Activated T-helper 1 cell treated with anti-CD3 and anti-CD28 coated beads, Interleukin-12 subunit alpha, Interleukin-12 subunit beta, Interleukin-2, Interleukin-4 antibody, amounts not matched to agents 30 ng/mL and 10 ng/mL and 1 ng/mL, durations not matched to agents 14 hours and 24 hours and 36 hours (primary cell): Measurements from ENCODE around the gene PRKCQ. TPM values are rescaled to one million over a fixed set of nuclear protein-coding genes. Genes with fewer than 3 reads are reported as not detected.
A peak's percentile ranks its signal among the peaks of the same experiment; 100 is the strongest.

ENCODE experiments used
- DNase-seq: peaks from one replicate; pipeline ENCODE4 v3.0.0; 2021; ENCODE audit warnings: low spot score
- H3K27ac Mint-ChIP-seq: one replicate; pipeline ENCODE4 v1.8.0; 2021; ENCODE audit warnings: mild to moderate bottlenecking, mixed read lengths
- H3K27me3 Mint-ChIP-seq: one replicate; pipeline ENCODE4 v1.8.0; 2022; ENCODE audit warnings: mild to moderate bottlenecking, moderate library complexity, mixed read lengths; ENCODE audit not compliant: insufficient read depth
- H3K36me3 Mint-ChIP-seq: one replicate; pipeline ENCODE4 v1.8.0; 2021; ENCODE audit warnings: low read depth, mixed read lengths
- H3K4me1 Mint-ChIP-seq: one replicate; pipeline ENCODE4 v1.8.0; 2021; ENCODE audit warnings: low read depth, mixed read lengths
- H3K4me3 Mint-ChIP-seq: one replicate; pipeline ENCODE4 v1.8.0; 2021; ENCODE audit warnings: mild to moderate bottlenecking, moderate library complexity, mixed read lengths
- H3K9me3 Mint-ChIP-seq: one replicate; pipeline ENCODE4 v1.8.0; 2021; ENCODE audit warnings: mixed read lengths
- intact Hi-C: fragments of 100-400 bp; cut with micrococcal nuclease; formaldehyde crosslinking; loops from one replicate; pipeline ENCODE4 v1.15.1; 2024
- total RNA-seq: library from RNA; stranded (reverse); gene quantifications from 2 replicates; pipeline ENCODE4 v1.2.3, GENCODE V29; 2022

The PRKCQ gene
- total RNA-seq, 1 donor from 2014 or later = 45.9 TPM

DNA sequence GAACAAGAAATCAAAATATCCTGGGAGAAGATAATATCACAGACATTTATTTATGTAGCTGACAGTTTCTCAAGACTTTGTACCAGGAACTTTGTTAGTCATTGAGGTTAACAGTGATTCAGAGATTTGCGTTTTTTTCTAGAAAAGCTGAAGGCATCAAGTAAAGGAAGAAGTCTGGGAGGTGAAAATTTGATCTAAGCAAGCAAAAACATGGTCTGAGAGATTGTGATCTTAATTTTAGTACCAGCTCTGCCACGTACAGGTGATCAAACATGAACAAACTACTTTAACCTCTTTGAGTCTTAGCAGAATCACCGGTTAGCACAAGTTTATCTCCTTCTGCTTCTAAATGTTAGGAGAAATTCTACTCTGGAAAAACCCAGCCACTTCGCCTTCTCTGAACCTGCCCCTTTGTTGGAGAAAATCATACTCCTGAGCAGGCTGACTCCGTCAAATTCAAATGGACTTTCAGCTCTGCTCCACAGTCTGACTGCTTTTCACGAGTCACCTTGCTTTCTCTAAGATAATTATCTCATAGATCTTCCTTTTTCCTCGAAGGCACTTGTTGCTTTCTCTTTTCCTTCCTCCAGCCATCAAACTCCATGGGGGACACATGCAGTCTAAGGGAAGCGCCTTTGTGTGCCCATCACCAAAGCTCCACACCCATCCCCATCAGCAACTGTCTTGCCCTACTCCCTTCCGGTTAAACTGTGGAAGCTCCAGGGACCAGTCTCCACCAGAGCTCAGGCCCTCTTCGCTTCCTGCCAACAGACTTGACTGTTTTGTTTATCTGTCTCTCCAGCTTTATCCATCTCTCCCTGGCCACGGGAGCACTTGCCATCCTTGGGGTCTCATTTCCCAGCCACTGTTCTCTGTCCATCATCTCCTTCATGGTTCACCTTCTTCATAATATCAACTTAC is 86.3 kb downstream of the PRKCQ start:
- no peak for DNase-seq
- no peak overlapping the region for H3K27ac Mint-ChIP-seq
- intact Hi-C loops = loop anchor here (1.0 to 10.0 kb wide), 9 partner anchors 12 to 439 kb away; no protein-coding TSS in a partner anchor
- H3K27me3 Mint-ChIP-seq = no peaks in the 10 kb centered on the region
- H3K9me3 Mint-ChIP-seq = peaks cover 4% of the 10 kb centered on the region
- H3K4me1 Mint-ChIP-seq = peaks cover 14% of the 10 kb centered on the region
- peaks cover 47% of the 10 kb centered on the region for H3K36me3 Mint-ChIP-seq
- H3K4me3 Mint-ChIP-seq = no peak overlapping the region

DNA sequence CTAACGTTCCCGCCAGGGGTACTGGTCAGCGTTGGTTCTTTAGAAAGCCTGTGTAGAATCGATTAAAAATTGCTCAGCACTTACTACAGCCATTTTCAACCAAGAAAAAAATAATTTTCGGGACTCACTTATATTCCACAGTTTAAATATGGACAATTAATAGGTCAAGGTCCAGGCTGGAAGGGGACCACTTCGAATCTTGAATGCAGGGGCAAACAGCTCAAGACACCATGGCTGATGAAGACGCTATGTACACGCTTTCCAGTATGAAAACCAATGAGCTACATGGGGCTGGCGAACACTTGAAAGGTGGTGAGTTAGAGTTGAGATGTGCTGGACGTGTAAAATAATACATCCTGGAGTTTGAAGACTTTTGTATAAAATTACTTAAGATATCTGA is 87.2 kb downstream of the PRKCQ start:
- Mint-ChIP-seq H3K27me3 (no peaks in the 10 kb centered on the region), H3K27ac (no peak overlapping the region), H3K4me1 (peaks cover 5% of the 10 kb centered on the region), H3K36me3 (peaks cover 42% of the 10 kb centered on the region), H3K9me3 (no peaks in the 10 kb centered on the region), H3K4me3 (peak overlapping the region; percentile 2)
- no peak for DNase-seq
- intact Hi-C loops = loop anchor here (1.0 to 10.0 kb wide), 6 partner anchors 12 to 438 kb away; no protein-coding TSS in a partner anchor

DNA sequence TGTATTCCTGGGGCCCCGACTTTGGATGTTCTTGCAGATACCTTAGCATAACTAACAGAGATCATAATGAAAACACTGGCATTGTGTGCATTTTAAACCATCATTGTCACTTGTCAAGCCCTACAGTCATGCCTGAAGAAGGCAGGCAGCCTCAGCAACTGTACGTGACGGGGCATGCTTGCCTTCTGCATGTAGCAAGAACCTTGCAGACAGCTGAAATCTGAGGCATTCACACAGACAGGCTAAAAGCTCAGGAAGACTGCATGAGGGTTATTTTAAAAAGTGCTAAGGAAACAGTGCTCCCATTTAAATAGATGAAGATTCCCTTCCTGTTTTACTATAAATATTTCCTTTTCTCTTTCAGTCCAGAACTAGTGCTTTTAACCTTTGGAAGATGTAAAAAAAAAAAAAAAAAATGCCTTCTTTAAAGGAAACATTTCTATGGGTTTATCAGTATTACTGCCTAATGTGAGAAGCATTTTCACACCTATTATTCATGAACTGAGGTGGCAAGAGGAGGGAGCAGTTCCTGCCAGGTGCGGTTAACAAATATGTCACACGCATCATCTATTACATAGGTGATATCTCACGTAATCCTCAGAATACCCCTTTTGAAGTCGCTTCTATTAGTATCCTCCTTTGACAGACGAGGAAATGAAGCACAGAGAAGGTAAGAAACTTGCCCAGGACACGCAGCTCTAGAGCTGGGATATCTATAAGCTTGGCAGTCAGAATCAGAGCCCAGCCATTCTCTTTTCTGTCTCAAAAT is 88.1 kb downstream of the PRKCQ start:
- Mint-ChIP-seq H3K36me3 (peaks cover 44% of the 10 kb centered on the region), H3K27me3 (no peaks in the 10 kb centered on the region), H3K9me3 (no peaks in the 10 kb centered on the region), H3K27ac (peak overlapping the region; percentile 78), H3K4me3 (peak overlapping the region; percentile 53), H3K4me1 (peaks cover 7% of the 10 kb centered on the region)
- intact Hi-C loops = loop anchor here (2.0 to 10.0 kb wide), 2 partner anchors 175 to 437 kb away; no protein-coding TSS in a partner anchor
- no peak for DNase-seq

DNA sequence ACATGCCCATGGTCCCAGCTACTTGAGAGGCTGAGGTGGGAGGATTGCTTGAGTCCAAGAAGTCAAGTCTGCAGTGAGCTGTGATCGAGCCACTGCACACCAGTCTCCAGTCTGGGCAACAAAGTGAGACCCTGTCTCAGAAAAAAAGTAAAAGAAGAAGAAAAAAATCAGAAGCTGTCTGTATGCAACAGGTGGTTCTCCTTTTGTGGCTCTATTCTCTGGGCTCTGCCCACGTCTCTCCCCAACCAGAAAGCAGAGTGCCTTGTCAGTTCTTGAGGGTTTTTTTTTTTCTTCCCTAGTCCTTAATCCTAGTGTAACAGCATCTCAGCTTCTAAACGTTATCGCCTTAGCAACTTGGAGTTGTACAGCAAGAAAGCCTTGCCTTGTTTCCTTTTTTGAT is 89.5 kb downstream of the PRKCQ start:
- Mint-ChIP-seq H3K4me1 (peaks cover 21% of the 10 kb centered on the region), H3K36me3 (peaks cover 56% of the 10 kb centered on the region), H3K27ac (peak overlapping the region; percentile 21), H3K4me3 (no peak overlapping the region), H3K9me3 (no peaks in the 10 kb centered on the region), H3K27me3 (no peaks in the 10 kb centered on the region)
- DNase-seq = no peak
- intact Hi-C loops = loop anchor here (10.0 kb wide), 1 partner anchor 436 kb away; no protein-coding TSS in a partner anchor

DNA sequence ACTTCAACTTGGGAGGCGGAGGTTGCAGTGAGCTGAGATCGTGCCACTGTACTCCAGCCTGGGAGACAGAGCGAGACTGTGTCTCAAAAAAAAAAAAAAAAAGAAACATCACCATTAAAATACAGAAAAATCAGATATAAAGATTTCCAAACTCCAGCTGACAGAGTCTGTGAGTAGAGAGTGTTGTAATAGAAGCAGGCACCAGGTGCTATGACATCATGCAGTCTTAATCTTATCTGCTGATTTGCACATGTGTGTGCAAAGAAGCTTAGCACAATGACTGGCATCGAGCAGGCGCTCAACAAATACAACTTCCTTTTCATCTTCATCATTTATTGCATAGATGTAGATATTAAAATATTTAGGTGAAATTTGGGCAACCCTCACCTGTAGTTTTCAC is 92.2 kb downstream of the PRKCQ start:
- intact Hi-C loops = no loop called here
- peaks cover 6% of the 10 kb centered on the region for H3K9me3 Mint-ChIP-seq
- no peak overlapping the region for H3K4me3 Mint-ChIP-seq
- DNase-seq = no peak
- H3K27ac Mint-ChIP-seq = no peak overlapping the region
- no peaks in the 10 kb centered on the region for H3K27me3 Mint-ChIP-seq
- H3K4me1 Mint-ChIP-seq = peaks cover 48% of the 10 kb centered on the region
- peaks cover 81% of the 10 kb centered on the region for H3K36me3 Mint-ChIP-seq

DNA sequence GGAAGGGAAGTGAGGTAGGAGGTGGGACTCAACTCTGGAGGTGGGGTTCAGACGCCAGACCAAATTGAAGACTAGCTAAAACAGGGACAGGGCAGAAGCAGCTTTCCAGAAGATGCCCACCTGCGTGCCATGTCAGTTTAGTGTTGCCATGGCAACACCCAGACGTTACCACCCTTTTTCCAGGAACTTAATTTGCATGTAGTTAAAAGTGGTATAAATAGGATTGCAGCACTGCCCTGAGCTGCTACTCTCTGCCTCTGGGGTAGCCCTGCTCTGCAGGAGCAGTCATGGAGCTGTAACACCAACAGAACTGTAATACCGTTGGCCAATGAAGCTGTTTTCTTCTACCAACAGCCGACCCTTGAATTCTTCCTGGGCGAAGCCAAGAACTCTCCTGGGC is 93.8 kb downstream of the PRKCQ start:
- Mint-ChIP-seq H3K36me3 (peaks cover 88% of the 10 kb centered on the region), H3K27ac (no peak overlapping the region), H3K4me1 (peaks cover 60% of the 10 kb centered on the region)

DNA sequence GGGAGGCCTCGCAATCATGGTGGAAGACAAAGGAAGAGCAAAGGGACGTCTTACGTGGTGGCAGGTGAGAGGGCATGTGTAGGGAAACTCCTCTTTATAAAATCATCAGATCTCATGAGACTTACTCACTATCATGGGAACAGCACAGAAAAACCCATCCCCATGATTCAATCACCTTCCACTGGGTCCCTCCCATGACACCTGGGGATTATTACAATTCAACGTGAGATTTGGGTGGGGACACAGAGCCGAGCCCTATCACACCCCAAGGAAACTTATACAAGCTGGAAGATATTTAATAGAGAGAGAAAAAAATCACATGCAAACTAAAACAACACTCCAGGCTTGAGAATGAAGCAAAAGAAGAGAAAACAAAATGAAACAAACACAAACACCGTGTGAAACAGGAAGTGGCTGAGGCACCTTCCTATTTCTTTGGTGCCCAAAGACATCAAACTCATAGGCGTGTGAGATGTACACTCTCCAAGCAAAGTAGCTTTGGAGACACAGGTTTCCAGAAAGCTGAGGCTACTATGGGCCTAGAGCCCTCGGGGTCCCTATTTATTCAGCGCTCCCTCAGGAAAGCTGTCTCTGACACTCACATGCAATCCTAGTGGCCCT is 97.2 kb downstream of the PRKCQ start:
- intact Hi-C loops = loop anchor here (1.0 kb wide), 1 partner anchor 9 kb away; no protein-coding TSS in a partner anchor
- H3K27me3 Mint-ChIP-seq = no peaks in the 10 kb centered on the region
- peaks cover 75% of the 10 kb centered on the region for H3K4me1 Mint-ChIP-seq
- peaks cover 6% of the 10 kb centered on the region for H3K9me3 Mint-ChIP-seq
- DNase-seq = no peak
- peak overlapping the region; percentile 41 for H3K4me3 Mint-ChIP-seq
- H3K27ac Mint-ChIP-seq = peak overlapping the region; percentile 81
- H3K36me3 Mint-ChIP-seq = peaks cover 84% of the 10 kb centered on the region

More for the DNA sequence above, 93.8 kb downstream of the PRKCQ start:
- H3K27me3 Mint-ChIP-seq = no peaks in the 10 kb centered on the region
- no peak for DNase-seq
- H3K4me3 Mint-ChIP-seq = no peak overlapping the region
- intact Hi-C loops = no loop called here
- H3K9me3 Mint-ChIP-seq = peaks cover 6% of the 10 kb centered on the region

DNA sequence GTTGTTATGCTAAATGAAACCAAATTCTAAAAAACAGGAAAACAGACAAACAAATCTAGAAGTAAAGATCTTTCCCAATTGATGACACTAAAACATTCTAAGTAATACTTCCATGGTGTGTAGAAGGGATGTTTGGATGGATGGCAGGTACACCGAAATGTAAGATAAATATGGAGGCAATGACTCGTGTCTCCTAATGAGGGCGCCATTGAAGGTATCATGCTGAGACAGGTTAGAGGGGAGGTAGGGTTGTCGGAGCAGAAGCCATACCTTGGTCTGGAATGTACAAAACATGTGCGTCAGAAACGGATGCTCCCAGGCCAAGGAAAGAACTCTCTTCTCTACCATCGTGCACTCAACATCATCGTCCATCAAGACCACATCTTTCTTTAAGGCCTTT is 101.4 kb downstream of the PRKCQ start:
- H3K4me3 Mint-ChIP-seq = no peak overlapping the region
- peaks cover 5% of the 10 kb centered on the region for H3K9me3 Mint-ChIP-seq
- H3K36me3 Mint-ChIP-seq = peaks cover 74% of the 10 kb centered on the region
- DNase-seq = no peak
- intact Hi-C loops = no loop called here
- no peaks in the 10 kb centered on the region for H3K27me3 Mint-ChIP-seq
- H3K27ac Mint-ChIP-seq = peak overlapping the region; percentile 8
- H3K4me1 Mint-ChIP-seq = peaks cover 78% of the 10 kb centered on the region

DNA sequence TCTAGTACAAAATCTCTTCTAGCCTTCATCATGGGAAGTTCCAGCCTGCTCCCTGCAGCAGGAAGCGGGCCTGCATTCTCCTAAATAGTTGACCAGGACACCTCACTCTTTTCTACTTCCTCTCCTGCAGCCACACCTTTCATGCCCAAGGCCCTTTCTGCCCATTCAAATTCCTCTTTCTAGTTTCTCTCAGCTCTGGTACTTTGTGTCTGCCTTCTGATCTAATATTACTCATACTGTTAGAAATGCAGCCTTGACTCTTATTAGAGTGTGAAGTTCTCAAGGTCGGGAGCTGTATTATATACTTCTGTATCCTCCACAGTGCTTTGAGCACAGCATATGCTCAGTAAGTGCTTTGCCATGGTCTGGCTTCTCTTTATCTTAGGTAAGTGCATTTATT is 103.1 kb downstream of the PRKCQ start:
- intact Hi-C loops = no loop called here
- H3K27me3 Mint-ChIP-seq = no peaks in the 10 kb centered on the region
- H3K9me3 Mint-ChIP-seq = no peaks in the 10 kb centered on the region
- no peak overlapping the region for H3K27ac Mint-ChIP-seq
- DNase-seq = no peak
- no peak overlapping the region for H3K4me3 Mint-ChIP-seq
- H3K4me1 Mint-ChIP-seq = peaks cover 78% of the 10 kb centered on the region
- H3K36me3 Mint-ChIP-seq = peaks cover 63% of the 10 kb centered on the region

DNA sequence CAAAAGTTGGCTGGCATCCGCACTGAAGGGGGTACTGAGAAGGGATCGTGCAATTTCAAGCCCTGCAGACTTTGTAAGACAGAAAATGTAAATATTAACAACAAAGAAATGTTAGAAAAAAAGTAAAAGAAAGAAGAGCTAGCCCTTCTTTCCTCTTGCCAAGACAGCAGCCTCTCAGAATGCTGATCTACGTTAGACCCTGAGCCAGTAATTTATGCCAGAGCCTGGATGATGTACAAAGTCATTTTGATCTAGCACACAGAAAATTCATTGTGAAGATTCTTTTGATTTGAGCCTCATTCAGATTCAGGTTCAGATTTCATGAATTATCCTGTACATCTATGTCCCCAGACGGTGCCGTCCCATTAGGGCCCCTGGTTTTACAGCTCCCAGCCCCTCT is 105.2 kb downstream of the PRKCQ start:
- Mint-ChIP-seq H3K4me3 (peak overlapping the region; percentile 3), H3K4me1 (peaks cover 86% of the 10 kb centered on the region), H3K9me3 (peaks cover 4% of the 10 kb centered on the region), H3K27me3 (no peaks in the 10 kb centered on the region), H3K36me3 (peaks cover 62% of the 10 kb centered on the region), H3K27ac (peak overlapping the region; percentile 37)
- no peak for DNase-seq
- intact Hi-C loops = loop anchor here (1.0 to 2.0 kb wide), 6 partner anchors 8 to 88 kb away; no protein-coding TSS in a partner anchor

DNA sequence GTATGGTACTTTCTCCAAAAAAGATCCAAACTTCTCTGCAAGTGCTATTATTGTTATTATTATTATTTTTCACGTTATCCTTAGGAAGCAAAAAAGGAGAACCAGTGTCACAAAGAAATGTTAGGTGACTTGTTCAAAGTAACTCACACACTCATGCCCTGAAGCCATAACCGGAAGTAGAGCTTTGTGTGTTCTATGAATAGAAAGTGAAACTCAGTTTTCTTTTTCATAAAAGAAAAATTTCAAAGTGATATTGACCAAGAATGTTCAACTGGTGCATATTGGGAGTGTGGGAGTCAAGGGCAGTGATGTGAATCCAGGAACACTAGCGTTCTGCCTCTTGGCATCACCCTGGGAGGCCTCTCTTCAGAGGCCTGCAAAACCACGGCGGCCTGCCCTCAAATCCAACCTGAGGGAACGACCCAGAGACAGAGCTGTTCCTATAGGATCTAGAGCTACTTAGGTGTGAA is 106.1 kb downstream of the PRKCQ start:
- Mint-ChIP-seq H3K27ac (peak overlapping the region; percentile 97), H3K36me3 (peaks cover 66% of the 10 kb centered on the region), H3K4me3 (peak overlapping the region; percentile 86), H3K27me3 (no peaks in the 10 kb centered on the region), H3K4me1 (peaks cover 89% of the 10 kb centered on the region), H3K9me3 (peaks cover 9% of the 10 kb centered on the region)
- DNase-seq = peak; percentile 44
- intact Hi-C loops = loop anchor here (1.0 to 2.0 kb wide), 12 partner anchors 8 to 192 kb away; partner anchors contain the start of gene PRKCQ

DNA sequence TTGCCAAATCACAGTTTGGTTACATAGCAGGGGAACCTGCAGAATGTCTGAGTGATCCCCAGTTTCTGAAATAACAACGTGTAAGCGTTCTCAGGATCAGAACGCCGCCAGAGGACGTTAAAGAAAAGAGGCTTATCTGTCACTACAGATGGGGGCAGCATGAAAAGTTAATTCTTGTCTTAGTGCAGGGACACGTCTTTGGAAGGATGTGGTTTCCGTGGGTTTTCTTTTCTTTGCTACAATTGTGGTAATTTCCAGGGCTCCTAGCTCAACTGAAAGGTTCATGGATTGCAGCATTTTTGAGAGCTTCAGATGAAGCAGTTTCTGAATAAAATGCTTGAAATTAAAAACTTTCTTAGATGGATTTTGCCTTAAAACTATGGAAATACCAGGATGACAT is 106.6 kb downstream of the PRKCQ start:
- intact Hi-C loops = loop anchor here (1.0 to 2.0 kb wide), 6 partner anchors 33 to 193 kb away; partner anchors contain the start of gene PRKCQ
- Mint-ChIP-seq H3K4me3 (peak overlapping the region; percentile 62), H3K27ac (peak overlapping the region; percentile 79), H3K9me3 (peaks cover 9% of the 10 kb centered on the region), H3K4me1 (peaks cover 84% of the 10 kb centered on the region), H3K36me3 (peaks cover 61% of the 10 kb centered on the region), H3K27me3 (no peaks in the 10 kb centered on the region)
- peak; percentile 64 for DNase-seq
